Measurements from ENCODE around the gene INPP5K.
"Not testable (repeated sequence)": the region's sequence is repeated elsewhere in the genome, so short reads cannot be mapped to it uniquely, and the experiment has no call there.

INPP5K gene

GRCh38 chr17:1516388-1517161, at the start of gene INPP5K:
Gene INPP5K (minus strand): TSS chr17:1516612. CDS start chr17:1516499, 113 bp downstream.
- Histone ChIP-seq H3K4me3 (ENCODE audit: low read depth, low read length) (peak within 1 kb of the TSS; percentile 94), H3K27me3 (ENCODE audit: control insufficient read depth, insufficient read depth, low read length) (no peaks in the 10 kb centered on the region), H3K9me3 (ENCODE audit: control insufficient read depth, insufficient read depth, low read length) (no peaks in the 10 kb centered on the region), H3K4me1 (ENCODE audit: control insufficient read depth, insufficient read depth, low read length) (peaks cover 4% of the 10 kb centered on the region; the same call in 1 of the 2 replicates), H3K27ac (ENCODE audit: low read depth, low read length) (peak within 1 kb of the TSS; percentile 88), H3K36me3 (ENCODE audit: control insufficient read depth, insufficient read depth, low read length) (peaks cover 31% of the 10 kb centered on the region), H3K9ac (ENCODE audit: low read depth, low read length) (peak within 1 kb of the TSS; percentile 87)

- H3K4me1 ChIP-seq (ENCODE audit: control insufficient read depth, insufficient read depth, low read length) = peaks cover 12% of the 10 kb centered on the region
- H3K9me3 ChIP-seq (ENCODE audit: control insufficient read depth, insufficient read depth, low read length) = no peaks in the 10 kb centered on the region
- H3K9ac ChIP-seq (ENCODE audit: low read depth, low read length) = no peak overlapping the region
- no peaks in the 10 kb centered on the region for H3K27me3 ChIP-seq (ENCODE audit: control insufficient read depth, insufficient read depth, low read length)
- no peaks in the 10 kb centered on the region for H3K36me3 ChIP-seq (ENCODE audit: control insufficient read depth, insufficient read depth, low read length)
- no peak overlapping the region for H3K4me3 ChIP-seq (ENCODE audit: low read depth, low read length)
- no peak overlapping the region for H3K27ac ChIP-seq (ENCODE audit: low read depth, low read length)
These were observed 49.5 kb upstream of the INPP5K start for GRCh38 chr17:1565877-1566276.

GRCh38 chr17:1563786-1564613, 47.6 kb upstream of the INPP5K start:
- Histone ChIP-seq H3K9me3 (ENCODE audit: control insufficient read depth, insufficient read depth, low read length) (no peaks in the 10 kb centered on the region), H3K27ac (ENCODE audit: low read depth, low read length) (no peak overlapping the region), H3K36me3 (ENCODE audit: control insufficient read depth, insufficient read depth, low read length) (no peaks in the 10 kb centered on the region), H3K27me3 (ENCODE audit: control insufficient read depth, insufficient read depth, low read length) (no peaks in the 10 kb centered on the region), H3K9ac (ENCODE audit: low read depth, low read length) (no peak overlapping the region), H3K4me1 (ENCODE audit: control insufficient read depth, insufficient read depth, low read length) (peaks cover 20% of the 10 kb centered on the region), H3K4me3 (ENCODE audit: low read depth, low read length) (no peak overlapping the region)

- H3K9me3 ChIP-seq (ENCODE audit: control insufficient read depth, insufficient read depth, low read length); H3K27me3 ChIP-seq (ENCODE audit: control insufficient read depth, insufficient read depth, low read length); H3K27ac ChIP-seq (ENCODE audit: low read depth, low read length); H3K4me3 ChIP-seq (ENCODE audit: low read depth, low read length); H3K9ac ChIP-seq (ENCODE audit: low read depth, low read length); H3K36me3 ChIP-seq (ENCODE audit: control insufficient read depth, insufficient read depth, low read length): not testable (repeated sequence)
- H3K4me1 ChIP-seq (ENCODE audit: control insufficient read depth, insufficient read depth, low read length) = peaks cover 17% of the 10 kb centered on the region
These were observed 47.0 kb upstream of the INPP5K start for GRCh38 chr17:1563471-1563785.

- Histone ChIP-seq H3K27ac (ENCODE audit: low read depth, low read length) (peak overlapping the region; percentile 42), H3K4me3 (ENCODE audit: low read depth, low read length) (peak overlapping the region; percentile 69), H3K36me3 (ENCODE audit: control insufficient read depth, insufficient read depth, low read length) (peaks cover 5% of the 10 kb centered on the region; the same call in 1 of the 2 replicates), H3K4me1 (ENCODE audit: control insufficient read depth, insufficient read depth, low read length) (peaks cover 17% of the 10 kb centered on the region), H3K9me3 (ENCODE audit: control insufficient read depth, insufficient read depth, low read length) (no peaks in the 10 kb centered on the region), H3K27me3 (ENCODE audit: control insufficient read depth, insufficient read depth, low read length) (no peaks in the 10 kb centered on the region), H3K9ac (ENCODE audit: low read depth, low read length) (peak overlapping the region; percentile 59; the same call in 1 of the 2 replicates)
These were observed 45.8 kb upstream of the INPP5K start for GRCh38 chr17:1562176-1562643.

GRCh38 chr17:1561420-1562175, 45.2 kb upstream of the INPP5K start:
- H3K9me3 ChIP-seq (ENCODE audit: control insufficient read depth, insufficient read depth, low read length) = no peaks in the 10 kb centered on the region
- H3K27ac ChIP-seq (ENCODE audit: low read depth, low read length) = peak overlapping the region; percentile 42
- H3K27me3 ChIP-seq (ENCODE audit: control insufficient read depth, insufficient read depth, low read length) = no peaks in the 10 kb centered on the region
- peak overlapping the region; percentile 69 for H3K4me3 ChIP-seq (ENCODE audit: low read depth, low read length)
- no peak overlapping the region; the same call in 1 of the 2 replicates for H3K9ac ChIP-seq (ENCODE audit: low read depth, low read length)
- peaks cover 6% of the 10 kb centered on the region; the same call in 1 of the 2 replicates for H3K36me3 ChIP-seq (ENCODE audit: control insufficient read depth, insufficient read depth, low read length)
- peaks cover 17% of the 10 kb centered on the region for H3K4me1 ChIP-seq (ENCODE audit: control insufficient read depth, insufficient read depth, low read length)

- Histone ChIP-seq H3K4me3 (ENCODE audit: low read depth, low read length) (peak overlapping the region; percentile 69), H3K9ac (ENCODE audit: low read depth, low read length) (no peak overlapping the region)
These were observed 44.5 kb upstream of the INPP5K start for GRCh38 chr17:1560858-1561355.

GRCh38 chr17:1560101-1560857, 43.9 kb upstream of the INPP5K start:
- Histone ChIP-seq H3K9me3 (ENCODE audit: control insufficient read depth, insufficient read depth, low read length) (no peaks in the 10 kb centered on the region), H3K27me3 (ENCODE audit: control insufficient read depth, insufficient read depth, low read length) (no peaks in the 10 kb centered on the region), H3K36me3 (ENCODE audit: control insufficient read depth, insufficient read depth, low read length) (peaks cover 6% of the 10 kb centered on the region; the same call in 1 of the 2 replicates), H3K4me1 (ENCODE audit: control insufficient read depth, insufficient read depth, low read length) (peaks cover 17% of the 10 kb centered on the region), H3K27ac (ENCODE audit: low read depth, low read length) (peak overlapping the region; percentile 14), H3K4me3 (ENCODE audit: low read depth, low read length) (no peak overlapping the region), H3K9ac (ENCODE audit: low read depth, low read length) (no peak overlapping the region)

More at GRCh38 chr17:1560858-1561355, 44.5 kb upstream of the INPP5K start:
- peaks cover 6% of the 10 kb centered on the region; the same call in 1 of the 2 replicates for H3K36me3 ChIP-seq (ENCODE audit: control insufficient read depth, insufficient read depth, low read length)
- H3K4me1 ChIP-seq (ENCODE audit: control insufficient read depth, insufficient read depth, low read length) = peaks cover 17% of the 10 kb centered on the region
- H3K27me3 ChIP-seq (ENCODE audit: control insufficient read depth, insufficient read depth, low read length) = no peaks in the 10 kb centered on the region
- H3K9me3 ChIP-seq (ENCODE audit: control insufficient read depth, insufficient read depth, low read length) = no peaks in the 10 kb centered on the region
- no peak overlapping the region for H3K27ac ChIP-seq (ENCODE audit: low read depth, low read length)

GRCh38 chr17:1559047-1560043, 42.9 kb upstream of the INPP5K start:
- H3K9ac ChIP-seq (ENCODE audit: low read depth, low read length) = no peak overlapping the region
- no peak overlapping the region for H3K4me3 ChIP-seq (ENCODE audit: low read depth, low read length)
- no peaks in the 10 kb centered on the region for H3K9me3 ChIP-seq (ENCODE audit: control insufficient read depth, insufficient read depth, low read length)
- peaks cover 6% of the 10 kb centered on the region; the same call in 1 of the 2 replicates for H3K36me3 ChIP-seq (ENCODE audit: control insufficient read depth, insufficient read depth, low read length)
- H3K27me3 ChIP-seq (ENCODE audit: control insufficient read depth, insufficient read depth, low read length) = no peaks in the 10 kb centered on the region
- H3K27ac ChIP-seq (ENCODE audit: low read depth, low read length) = peak overlapping the region; percentile 21
- H3K4me1 ChIP-seq (ENCODE audit: control insufficient read depth, insufficient read depth, low read length) = peaks cover 17% of the 10 kb centered on the region

Measured in HUES48 (cell line).